Dendritic cell treated with granulocyte-macrophage colony-stimulating factor and Interleukin-4, amounts not matched to agents 40 ng/mL and 50 ng/mL, for 4 days (primary cell): Measurements from ENCODE around the gene OVOL2.

Experiments used
- H3K27ac Mint-ChIP-seq: one replicate; pipeline ENCODE4 v1.8.0; 2022; ENCODE audit warnings: mild to moderate bottlenecking, mixed read lengths
- H3K27me3 Mint-ChIP-seq: one replicate; pipeline ENCODE4 v1.8.0; 2022; ENCODE audit warnings: mild to moderate bottlenecking, mixed read lengths
- H3K36me3 Mint-ChIP-seq: one replicate; pipeline ENCODE4 v1.8.0; 2022; ENCODE audit warnings: low read depth, mixed read lengths
- H3K4me1 Mint-ChIP-seq: one replicate; pipeline ENCODE4 v1.8.0; 2022; ENCODE audit warnings: low read depth, mixed read lengths
- H3K4me3 Mint-ChIP-seq: one replicate; pipeline ENCODE4 v1.8.0; 2022; ENCODE audit warnings: mild to moderate bottlenecking, moderate library complexity, mixed read lengths
- H3K9me3 Mint-ChIP-seq: one replicate; pipeline ENCODE4 v1.8.0; 2022; ENCODE audit warnings: mixed read lengths
- intact Hi-C: fragments of 100-400 bp; cut with micrococcal nuclease; formaldehyde crosslinking; loops from one replicate; pipeline ENCODE4 v1.15.0; 2022

OVOL2 gene

GRCh38 chr20:18016772-18017171 is 40.9 kb downstream of the OVOL2 start:
- intact Hi-C loops = no loop called here
- Mint-ChIP-seq H3K27me3 (no peaks in the 10 kb centered on the region), H3K36me3 (no peaks in the 10 kb centered on the region), H3K4me1 (peaks cover 4% of the 10 kb centered on the region), H3K27ac (no peak overlapping the region), H3K9me3 (no peaks in the 10 kb centered on the region), H3K4me3 (no peak overlapping the region)

- Mint-ChIP-seq H3K4me1 (peaks cover 5% of the 10 kb centered on the region), H3K27me3 (no peaks in the 10 kb centered on the region), H3K36me3 (no peaks in the 10 kb centered on the region), H3K4me3 (no peak overlapping the region), H3K27ac (no peak overlapping the region), H3K9me3 (no peaks in the 10 kb centered on the region)
- intact Hi-C loops = no loop called here
These were observed 43.3 kb downstream of the OVOL2 start for GRCh38 chr20:18014411-18014810.

GRCh38 chr20:18012901-18013300 is 44.8 kb downstream of the OVOL2 start:
- no peaks in the 10 kb centered on the region for H3K9me3 Mint-ChIP-seq
- no peaks in the 10 kb centered on the region for H3K36me3 Mint-ChIP-seq
- no peak overlapping the region for H3K27ac Mint-ChIP-seq
- no peak overlapping the region for H3K4me3 Mint-ChIP-seq
- H3K4me1 Mint-ChIP-seq = peaks cover 5% of the 10 kb centered on the region
- intact Hi-C loops = no loop called here
- H3K27me3 Mint-ChIP-seq = no peaks in the 10 kb centered on the region

- Mint-ChIP-seq H3K27ac (no peak overlapping the region), H3K36me3 (no peaks in the 10 kb centered on the region), H3K4me3 (no peak overlapping the region), H3K4me1 (peaks cover 5% of the 10 kb centered on the region), H3K9me3 (no peaks in the 10 kb centered on the region), H3K27me3 (no peaks in the 10 kb centered on the region)
- intact Hi-C loops = no loop called here
These were observed 45.6 kb downstream of the OVOL2 start for GRCh38 chr20:18011951-18012645.

GRCh38 chr20:18011482-18011881 is 46.2 kb downstream of the OVOL2 start:
- Mint-ChIP-seq H3K36me3 (no peaks in the 10 kb centered on the region), H3K9me3 (no peaks in the 10 kb centered on the region), H3K4me1 (peaks cover 5% of the 10 kb centered on the region), H3K4me3 (no peak overlapping the region), H3K27me3 (no peaks in the 10 kb centered on the region), H3K27ac (no peak overlapping the region)
- intact Hi-C loops = no loop called here

GRCh38 chr20:18009116-18009515 is 48.6 kb downstream of the OVOL2 start:
- H3K27ac Mint-ChIP-seq = no peak overlapping the region
- intact Hi-C loops = no loop called here
- H3K27me3 Mint-ChIP-seq = peaks cover 3% of the 10 kb centered on the region
- H3K36me3 Mint-ChIP-seq = no peaks in the 10 kb centered on the region
- no peak overlapping the region for H3K4me3 Mint-ChIP-seq
- H3K4me1 Mint-ChIP-seq = peaks cover 12% of the 10 kb centered on the region
- H3K9me3 Mint-ChIP-seq = no peaks in the 10 kb centered on the region

- Mint-ChIP-seq H3K27ac (no peak overlapping the region), H3K27me3 (peaks cover 3% of the 10 kb centered on the region), H3K4me1 (peaks cover 12% of the 10 kb centered on the region), H3K9me3 (no peaks in the 10 kb centered on the region), H3K36me3 (no peaks in the 10 kb centered on the region), H3K4me3 (no peak overlapping the region)
- intact Hi-C loops = no loop called here
These were observed 50.0 kb downstream of the OVOL2 start for GRCh38 chr20:18007534-18008292.

GRCh38 chr20:18006684-18007083 is 51.0 kb downstream of the OVOL2 start:
- H3K9me3 Mint-ChIP-seq = no peaks in the 10 kb centered on the region
- intact Hi-C loops = no loop called here
- H3K4me3 Mint-ChIP-seq = no peak overlapping the region
- no peak overlapping the region for H3K27ac Mint-ChIP-seq
- peaks cover 3% of the 10 kb centered on the region for H3K27me3 Mint-ChIP-seq
- H3K36me3 Mint-ChIP-seq = no peaks in the 10 kb centered on the region
- H3K4me1 Mint-ChIP-seq = peaks cover 7% of the 10 kb centered on the region

GRCh38 chr20:18005990-18006364 is 51.7 kb downstream of the OVOL2 start:
- Mint-ChIP-seq H3K9me3 (no peaks in the 10 kb centered on the region), H3K4me1 (peaks cover 7% of the 10 kb centered on the region), H3K4me3 (no peak overlapping the region), H3K27ac (no peak overlapping the region), H3K36me3 (no peaks in the 10 kb centered on the region), H3K27me3 (peaks cover 3% of the 10 kb centered on the region)
- intact Hi-C loops = no loop called here

- Mint-ChIP-seq H3K27ac (no peak overlapping the region), H3K4me1 (peaks cover 7% of the 10 kb centered on the region), H3K4me3 (no peak overlapping the region), H3K27me3 (peaks cover 3% of the 10 kb centered on the region), H3K36me3 (no peaks in the 10 kb centered on the region), H3K9me3 (no peaks in the 10 kb centered on the region)
- intact Hi-C loops = no loop called here
These were observed 52.3 kb downstream of the OVOL2 start for GRCh38 chr20:18005170-18005989.

- intact Hi-C loops = no loop called here
- Mint-ChIP-seq H3K4me3 (no peak overlapping the region), H3K4me1 (peaks cover 7% of the 10 kb centered on the region), H3K36me3 (no peaks in the 10 kb centered on the region), H3K27me3 (peaks cover 3% of the 10 kb centered on the region), H3K27ac (no peak overlapping the region), H3K9me3 (no peaks in the 10 kb centered on the region)
These were observed 53.2 kb downstream of the OVOL2 start for GRCh38 chr20:18004384-18005031.

- no peaks in the 10 kb centered on the region for H3K36me3 Mint-ChIP-seq
- no peak overlapping the region for H3K27ac Mint-ChIP-seq
- H3K4me3 Mint-ChIP-seq = no peak overlapping the region
- intact Hi-C loops = no loop called here
- peaks cover 3% of the 10 kb centered on the region for H3K27me3 Mint-ChIP-seq
- no peaks in the 10 kb centered on the region for H3K9me3 Mint-ChIP-seq
- H3K4me1 Mint-ChIP-seq = peaks cover 7% of the 10 kb centered on the region
These were observed 53.8 kb downstream of the OVOL2 start for GRCh38 chr20:18003897-18004296.

GRCh38 chr20:18001131-18001921 is 56.4 kb downstream of the OVOL2 start:
- Mint-ChIP-seq H3K27me3 (peaks cover 3% of the 10 kb centered on the region), H3K9me3 (no peaks in the 10 kb centered on the region), H3K4me1 (peaks cover 7% of the 10 kb centered on the region), H3K36me3 (no peaks in the 10 kb centered on the region), H3K4me3 (no peak overlapping the region), H3K27ac (no peak overlapping the region)
- intact Hi-C loops = no loop called here
